ENCODE measurements around the gene RIN2. TPM values are rescaled to one million over a fixed set of nuclear protein-coding genes. Genes with fewer than 3 reads are reported as not detected.

RIN2 gene
- total RNA-seq, 1 donor from 2014 or later: 21.2 TPM

DNA sequence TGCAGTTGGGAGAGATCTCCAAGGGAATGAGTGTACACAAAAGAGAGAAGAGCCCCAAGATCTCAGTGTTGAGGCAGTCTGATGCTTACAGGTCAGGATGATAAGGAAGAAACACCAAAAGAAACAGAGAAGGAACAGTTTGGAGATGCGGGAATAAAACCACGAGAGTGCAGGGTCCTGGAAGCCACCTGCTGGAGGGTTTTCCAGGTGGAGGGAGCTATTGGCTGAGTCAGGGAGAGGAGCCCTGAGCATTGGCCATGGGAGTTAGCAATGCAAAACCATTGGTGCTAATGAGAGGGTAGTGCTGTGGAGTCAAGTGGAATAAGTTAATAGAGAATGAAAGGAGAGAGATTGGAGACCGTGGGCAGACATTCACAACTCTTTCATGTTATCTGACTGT, 39.2 kb upstream of the RIN2 start:
- Mint-ChIP-seq H3K9me3 (ENCODE audit: unreplicated experiment) (peaks cover 13% of the 10 kb centered on the region), H3K36me3 (ENCODE audit: low read depth, unreplicated experiment) (no peaks in the 10 kb centered on the region), H3K4me3 (ENCODE audit: unreplicated experiment) (no peak overlapping the region), H3K27ac (ENCODE audit: unreplicated experiment) (no peak overlapping the region), H3K4me1 (ENCODE audit: low read depth, unreplicated experiment) (no peaks in the 10 kb centered on the region), H3K27me3 (ENCODE audit: low read depth, unreplicated experiment) (peaks cover 32% of the 10 kb centered on the region)
- FAIRE-seq: no peak
- Histone ChIP-seq H2AFZ (ENCODE audit: low read depth, low read length) (no peak overlapping the region), H3K4me2 (ENCODE audit: low read length) (no peak overlapping the region), H3K9ac (ENCODE audit: low read length) (no peak overlapping the region), H4K20me1 (ENCODE audit: insufficient read depth, low read length) (no peaks in the 10 kb centered on the region), H3K36me3 (ENCODE audit: insufficient read depth, low read length) (no peaks in the 10 kb centered on the region), H3K9me3 (ENCODE audit: insufficient read depth, low read depth, low read length) (no peaks in the 10 kb centered on the region), H3K27me3 (ENCODE audit: insufficient read depth, low read length) (peaks cover 3% of the 10 kb centered on the region), H3K4me1 (ENCODE audit: insufficient read depth, low read length) (no peaks in the 10 kb centered on the region), H3K79me2 (ENCODE audit: insufficient read depth, low read length) (no peaks in the 10 kb centered on the region), H3K4me3 (ENCODE audit: insufficient read depth, low read depth, low read length) (no peak overlapping the region), H3K27ac (ENCODE audit: low read depth, low read length) (no peak overlapping the region)
- DNase-seq (ENCODE audit: low read depth): no peak
- TF ChIP-seq, protein P1, sequence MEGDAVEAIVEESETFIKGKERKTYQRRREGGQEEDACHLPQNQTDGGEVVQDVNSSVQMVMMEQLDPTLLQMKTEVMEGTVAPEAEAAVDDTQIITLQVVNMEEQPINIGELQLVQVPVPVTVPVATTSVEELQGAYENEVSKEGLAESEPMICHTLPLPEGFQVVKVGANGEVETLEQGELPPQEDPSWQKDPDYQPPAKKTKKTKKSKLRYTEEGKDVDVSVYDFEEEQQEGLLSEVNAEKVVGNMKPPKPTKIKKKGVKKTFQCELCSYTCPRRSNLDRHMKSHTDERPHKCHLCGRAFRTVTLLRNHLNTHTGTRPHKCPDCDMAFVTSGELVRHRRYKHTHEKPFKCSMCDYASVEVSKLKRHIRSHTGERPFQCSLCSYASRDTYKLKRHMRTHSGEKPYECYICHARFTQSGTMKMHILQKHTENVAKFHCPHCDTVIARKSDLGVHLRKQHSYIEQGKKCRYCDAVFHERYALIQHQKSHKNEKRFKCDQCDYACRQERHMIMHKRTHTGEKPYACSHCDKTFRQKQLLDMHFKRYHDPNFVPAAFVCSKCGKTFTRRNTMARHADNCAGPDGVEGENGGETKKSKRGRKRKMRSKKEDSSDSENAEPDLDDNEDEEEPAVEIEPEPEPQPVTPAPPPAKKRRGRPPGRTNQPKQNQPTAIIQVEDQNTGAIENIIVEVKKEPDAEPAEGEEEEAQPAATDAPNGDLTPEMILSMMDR (IDR thresholded peaks at IDR 0.05; ENCODE audit: insufficient read depth, low read depth, low read length): no peak
- no peak for TF ChIP-seq EZH2 (IDR thresholded peaks at IDR 0.05; ENCODE audit: insufficient read depth, low read length)

GRCh38 chr20:19720991-19721390, 37.1 kb upstream of the RIN2 start:
- H3K4me2 ChIP-seq (ENCODE audit: low read length): no peak overlapping the region
- H3K79me2 ChIP-seq (ENCODE audit: insufficient read depth, low read length): no peaks in the 10 kb centered on the region
- Mint-ChIP-seq H3K36me3 (ENCODE audit: low read depth, unreplicated experiment) (no peaks in the 10 kb centered on the region), H3K27me3 (ENCODE audit: low read depth, unreplicated experiment) (peaks cover 32% of the 10 kb centered on the region), H3K9me3 (ENCODE audit: unreplicated experiment) (peaks cover 13% of the 10 kb centered on the region), H3K4me1 (ENCODE audit: low read depth, unreplicated experiment) (no peaks in the 10 kb centered on the region), H3K4me3 (ENCODE audit: unreplicated experiment) (no peak overlapping the region), H3K27ac (ENCODE audit: unreplicated experiment) (no peak overlapping the region)
- H3K9me3 ChIP-seq (ENCODE audit: insufficient read depth, low read depth, low read length): no peaks in the 10 kb centered on the region
- H2AFZ ChIP-seq (ENCODE audit: low read depth, low read length): no peak overlapping the region
- H3K36me3 ChIP-seq (ENCODE audit: insufficient read depth, low read length): no peaks in the 10 kb centered on the region
- no peak overlapping the region for H3K27ac ChIP-seq (ENCODE audit: low read depth, low read length)
- DNase-seq (ENCODE audit: low read depth) (no peak), FAIRE-seq (no peak)
- no peaks in the 10 kb centered on the region for H4K20me1 ChIP-seq (ENCODE audit: insufficient read depth, low read length)
- H3K27me3 ChIP-seq (ENCODE audit: insufficient read depth, low read length): peaks cover 3% of the 10 kb centered on the region
- no peaks in the 10 kb centered on the region for H3K4me1 ChIP-seq (ENCODE audit: insufficient read depth, low read length)
- H3K4me3 ChIP-seq (ENCODE audit: insufficient read depth, low read depth, low read length): no peak overlapping the region
- H3K9ac ChIP-seq (ENCODE audit: low read length): no peak overlapping the region
- TF ChIP-seq, protein P1 (IDR thresholded peaks at IDR 0.05; ENCODE audit: insufficient read depth, low read depth, low read length): no peak
- no peak for TF ChIP-seq EZH2 (IDR thresholded peaks at IDR 0.05; ENCODE audit: insufficient read depth, low read length)

GRCh38 chr20:19723051-19723450, 35.0 kb upstream of the RIN2 start:
- TF ChIP-seq, protein P1 (IDR thresholded peaks at IDR 0.05; ENCODE audit: insufficient read depth, low read depth, low read length): no peak
- no peak for TF ChIP-seq EZH2 (IDR thresholded peaks at IDR 0.05; ENCODE audit: insufficient read depth, low read length)
- Mint-ChIP-seq H3K4me3 (ENCODE audit: unreplicated experiment) (no peak overlapping the region), H3K27ac (ENCODE audit: unreplicated experiment) (no peak overlapping the region), H3K27me3 (ENCODE audit: low read depth, unreplicated experiment) (peaks cover 32% of the 10 kb centered on the region), H3K36me3 (ENCODE audit: low read depth, unreplicated experiment) (no peaks in the 10 kb centered on the region), H3K4me1 (ENCODE audit: low read depth, unreplicated experiment) (no peaks in the 10 kb centered on the region), H3K9me3 (ENCODE audit: unreplicated experiment) (peaks cover 8% of the 10 kb centered on the region)
- no peak overlapping the region for H3K27ac ChIP-seq (ENCODE audit: low read depth, low read length)
- no peaks in the 10 kb centered on the region for H3K36me3 ChIP-seq (ENCODE audit: insufficient read depth, low read length)
- no peak overlapping the region for H2AFZ ChIP-seq (ENCODE audit: low read depth, low read length)
- no peaks in the 10 kb centered on the region for H3K27me3 ChIP-seq (ENCODE audit: insufficient read depth, low read length)
- no peak for DNase-seq (ENCODE audit: low read depth)
- no peak overlapping the region for H3K4me2 ChIP-seq (ENCODE audit: low read length)
- H3K9me3 ChIP-seq (ENCODE audit: insufficient read depth, low read depth, low read length): no peaks in the 10 kb centered on the region
- H3K9ac ChIP-seq (ENCODE audit: low read length): no peak overlapping the region
- no peaks in the 10 kb centered on the region for H3K79me2 ChIP-seq (ENCODE audit: insufficient read depth, low read length)
- no peak overlapping the region for H3K4me3 ChIP-seq (ENCODE audit: insufficient read depth, low read depth, low read length)
- no peaks in the 10 kb centered on the region for H4K20me1 ChIP-seq (ENCODE audit: insufficient read depth, low read length)
- FAIRE-seq: no peak
- H3K4me1 ChIP-seq (ENCODE audit: insufficient read depth, low read length): no peaks in the 10 kb centered on the region

Measured in astrocyte (in vitro differentiated cells and primary cell).